LHCN-M2 (cell line): ENCODE results near the gene GFPT1. TPM values are rescaled to one million over a fixed set of nuclear protein-coding genes. Genes with fewer than 3 reads are reported as not detected.

Experiments used
- DNase-seq: peaks from one replicate; pipeline ENCODE4 v3.0.0-alpha.2; 2012; ENCODE audit warnings: low read depth
- total RNA-seq: library from RNA; depleted of rRNA; stranded (reverse); fragments of >200 nt; gene quantifications from 2 replicates; pipeline ENCODE4 v1.2.3, GENCODE V29; 2014; rRNA removed

GFPT1 gene
- total RNA-seq, 1 experiment from 2014 or later = 32.6 TPM

DNA sequence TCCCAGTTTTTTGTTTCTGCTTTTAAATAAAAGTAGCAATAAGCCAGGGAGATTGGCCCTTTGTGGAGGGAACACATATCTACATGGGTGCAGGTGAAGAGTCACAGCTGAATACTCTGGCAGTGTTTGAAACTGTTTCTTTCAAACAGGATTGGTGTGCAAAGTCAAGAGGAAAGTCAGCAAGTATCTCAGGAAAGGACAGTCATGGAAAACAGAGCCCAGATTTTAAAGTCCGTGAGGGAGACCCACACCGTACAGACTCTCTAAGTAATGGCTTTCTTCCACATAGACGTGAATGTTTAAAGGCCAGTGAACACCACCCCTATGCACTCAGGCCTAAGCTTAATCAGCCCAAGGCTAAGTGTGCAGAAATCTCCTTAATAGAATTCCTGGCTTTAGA is 95.3 kb downstream of the GFPT1 start:
- no peak for DNase-seq

DNA sequence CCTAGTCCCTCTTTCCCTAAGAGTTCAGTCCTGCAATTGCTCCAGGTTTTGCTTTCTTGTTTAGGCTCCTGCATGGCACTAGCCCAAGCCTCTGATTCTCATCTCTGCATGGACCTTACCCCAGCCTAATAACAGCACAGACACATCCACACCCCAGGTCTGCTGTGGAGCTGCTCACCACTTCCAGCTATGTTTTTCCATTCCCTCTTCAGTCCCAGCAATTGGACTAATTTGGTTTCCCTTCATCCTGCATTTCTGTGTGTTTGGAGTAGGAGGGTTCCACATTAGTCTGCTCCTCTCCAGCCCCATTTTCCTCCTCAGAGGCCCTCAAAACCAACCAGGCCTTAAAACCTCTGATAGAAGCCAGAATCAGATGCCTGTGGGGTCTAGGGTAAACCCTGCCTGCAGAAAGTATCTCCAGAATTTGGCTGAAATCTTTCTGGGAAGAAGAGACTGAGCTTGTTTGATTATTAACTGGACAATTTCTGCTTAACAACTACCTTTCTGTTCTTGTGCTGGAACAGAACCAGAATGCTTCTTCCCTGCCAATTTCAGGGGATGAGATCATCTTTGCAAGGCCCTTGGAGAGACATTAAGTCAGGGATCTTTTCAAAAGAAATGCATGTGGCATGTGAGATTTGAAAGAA is 95.9 kb downstream of the GFPT1 start:
- DNase-seq = peak; percentile 45

DNA sequence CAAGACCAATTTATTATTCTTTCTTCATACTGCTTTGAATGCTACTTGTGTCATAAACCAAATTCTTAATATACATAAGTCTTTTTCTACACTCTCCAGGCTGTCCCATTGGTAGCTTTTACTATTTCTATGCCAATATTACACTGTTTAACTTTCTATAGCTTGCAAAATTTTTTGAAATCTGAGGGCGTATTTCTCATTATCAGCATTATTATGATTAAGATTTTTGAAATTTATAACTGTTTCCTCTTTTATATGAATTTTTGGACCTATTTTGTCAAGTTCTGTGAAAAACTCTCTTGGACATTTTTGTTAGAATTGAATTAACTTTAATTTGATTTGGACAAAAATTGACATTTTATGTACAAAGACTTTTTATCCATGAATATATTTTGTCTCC is 98.6 kb downstream of the GFPT1 start:
- no peak for DNase-seq

DNA sequence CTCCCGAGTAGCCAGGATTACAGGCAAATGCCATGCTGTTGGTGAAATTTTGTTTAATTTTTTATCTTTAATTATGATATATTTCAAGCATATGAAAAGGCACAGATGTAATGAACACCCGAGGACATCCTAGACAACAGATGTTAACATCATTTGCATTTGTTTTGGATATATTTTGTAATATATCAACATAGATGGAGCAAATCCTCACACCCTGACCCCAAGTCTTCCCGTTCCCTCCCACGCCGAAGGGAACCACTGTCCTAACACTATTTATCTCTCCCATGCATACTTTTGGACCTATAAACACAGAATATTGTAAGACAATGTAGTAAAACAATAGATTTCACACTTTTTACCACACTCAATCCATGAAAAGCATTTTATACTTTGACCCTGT is 99.5 kb downstream of the GFPT1 start:
- DNase-seq = no peak

DNA sequence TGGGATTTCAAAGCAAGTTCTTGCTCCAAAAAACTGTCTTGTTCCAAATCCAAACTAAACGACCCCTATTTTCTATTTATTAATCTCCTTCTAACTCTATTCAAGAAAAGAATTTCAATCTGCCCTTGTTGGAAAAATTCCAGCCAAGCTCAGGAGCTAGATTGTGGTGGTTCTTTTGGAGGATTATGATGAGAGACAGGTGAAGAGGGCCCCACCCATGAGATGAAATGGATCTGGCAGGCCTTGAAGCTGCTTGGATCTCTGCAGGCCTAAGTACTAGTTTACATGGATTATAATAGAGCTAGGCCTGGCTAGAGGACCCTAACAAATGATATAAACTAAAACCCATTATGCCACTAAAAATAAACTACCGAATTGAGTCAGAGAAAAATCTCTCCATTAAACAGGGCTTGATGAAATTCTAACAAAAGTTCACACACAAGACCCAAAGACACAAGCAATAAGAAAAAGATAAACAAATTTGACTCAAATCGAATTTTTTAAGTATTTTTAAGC is 101.6 kb downstream of the GFPT1 start:
- no peak for DNase-seq

DNA sequence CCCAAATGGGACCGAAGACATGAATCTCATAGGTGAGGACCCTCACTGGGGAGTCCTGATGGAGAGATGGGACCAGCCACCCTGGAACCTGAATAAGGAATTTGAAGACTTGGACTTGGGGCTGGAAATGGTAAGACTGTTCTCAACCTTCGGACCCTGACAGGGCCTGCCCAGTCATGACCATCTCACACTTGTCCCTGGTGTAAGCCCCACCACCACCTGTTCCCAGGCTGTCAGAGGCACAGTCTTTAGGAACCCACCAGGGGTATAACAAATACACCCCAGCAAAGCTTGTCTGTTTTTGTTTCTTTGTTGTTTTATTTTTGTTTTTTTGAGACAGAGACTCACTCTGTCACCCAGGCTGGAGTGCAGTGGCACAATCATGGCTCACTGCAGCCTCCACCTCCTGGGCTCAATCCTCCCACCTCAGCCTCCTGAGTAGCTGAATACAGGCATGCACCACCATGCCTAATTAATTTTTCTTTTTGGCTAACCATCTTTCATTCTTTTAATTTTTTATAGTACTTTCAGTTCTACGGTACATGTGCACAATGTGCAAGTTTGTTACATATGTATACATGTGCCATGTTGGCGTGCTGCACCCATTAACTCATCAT is 106.1 kb downstream of the GFPT1 start:
- DNase-seq = no peak

DNA sequence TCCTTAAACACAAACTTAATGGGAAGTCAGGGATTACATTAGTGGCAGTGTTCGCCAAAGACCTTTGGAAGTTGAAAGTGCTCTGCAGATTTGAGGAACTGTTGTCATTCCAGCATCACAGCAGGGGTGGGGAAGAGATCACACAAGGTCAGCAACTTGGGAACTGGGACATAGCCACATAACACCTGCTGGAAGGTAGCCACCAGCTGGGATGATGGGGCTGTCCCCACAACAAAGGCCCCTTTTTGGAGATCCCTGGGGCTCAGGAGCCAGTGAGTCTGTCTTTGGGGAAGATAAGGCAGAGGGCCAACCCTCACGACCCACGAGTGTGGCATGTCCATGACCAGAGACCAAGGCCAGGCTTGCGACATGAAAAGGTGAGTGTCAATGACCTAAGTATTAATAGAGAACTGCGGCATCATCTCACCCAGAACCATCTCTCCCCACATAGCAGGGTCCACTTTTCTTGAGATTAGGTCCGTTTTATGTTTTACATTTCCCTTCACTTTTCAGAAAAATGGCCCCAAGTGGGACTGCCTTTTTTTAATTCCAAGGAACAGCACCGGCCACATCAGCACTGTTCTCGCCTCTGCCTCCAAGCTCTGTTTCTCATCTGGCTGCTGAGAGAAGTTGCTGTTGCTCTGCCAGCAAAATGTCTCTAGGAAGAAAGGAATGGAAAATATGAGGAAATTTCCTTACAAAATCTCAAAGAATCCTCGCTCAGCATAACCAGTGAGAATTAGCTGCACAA is 106.9 kb downstream of the GFPT1 start:
- DNase-seq = no peak

DNA sequence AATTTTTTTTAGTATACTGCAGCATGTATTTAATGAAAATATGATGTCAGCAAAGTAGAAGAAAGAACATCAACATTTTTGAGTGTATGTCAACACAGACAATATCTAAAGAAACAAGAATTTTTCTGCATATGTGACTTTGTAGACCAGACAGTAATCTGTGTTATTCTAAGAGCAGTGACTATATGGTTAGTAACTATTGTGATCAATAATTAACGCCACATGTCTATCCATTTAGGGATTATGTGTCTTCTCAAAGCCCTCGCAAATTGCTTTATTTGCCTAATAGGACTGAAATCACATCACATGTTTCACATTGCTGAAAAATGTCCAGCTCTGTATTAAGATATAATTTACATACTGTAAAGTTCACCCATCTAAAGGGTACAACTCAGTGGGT is 107.8 kb downstream of the GFPT1 start:
- DNase-seq = no peak

DNA sequence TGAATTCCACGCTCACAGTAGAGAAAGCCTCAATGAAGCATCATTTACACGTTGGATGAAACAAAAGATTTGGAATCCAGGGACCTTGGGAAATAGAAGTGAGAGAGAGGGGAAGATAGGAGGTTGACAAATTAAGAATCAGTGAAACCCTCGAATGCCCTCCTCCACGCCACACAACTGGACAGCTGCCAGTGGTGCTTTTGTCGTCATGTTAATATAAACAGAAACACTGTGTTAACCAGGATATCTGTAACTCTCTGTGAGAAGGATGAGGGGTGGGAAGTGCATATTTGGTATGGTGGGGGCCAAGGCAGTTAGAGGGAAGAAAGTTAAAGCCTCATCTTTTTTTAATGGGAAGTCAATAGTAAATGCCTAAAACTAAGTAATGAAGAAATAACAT is 108.7 kb downstream of the GFPT1 start:
- peak; percentile 25 for DNase-seq

DNA sequence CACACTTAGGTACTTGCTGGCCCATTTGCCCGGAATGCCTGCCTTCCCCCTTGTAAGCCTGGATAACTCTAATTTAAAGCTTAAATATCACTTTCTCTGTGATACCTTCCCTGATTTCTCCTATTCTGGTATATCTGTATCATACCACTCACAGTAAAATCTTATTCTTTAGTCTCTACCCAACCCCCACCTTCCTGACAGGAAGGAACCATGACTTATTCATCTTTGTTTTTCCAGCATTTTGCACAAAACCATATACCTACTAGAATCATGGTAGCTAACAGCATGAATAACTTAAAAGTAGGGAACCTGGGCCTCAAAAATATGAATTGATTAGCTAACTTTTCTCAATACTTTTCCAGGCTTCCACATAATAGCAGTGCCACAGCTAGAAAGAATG is 111.5 kb downstream of the GFPT1 start:
- DNase-seq = no peak

DNA sequence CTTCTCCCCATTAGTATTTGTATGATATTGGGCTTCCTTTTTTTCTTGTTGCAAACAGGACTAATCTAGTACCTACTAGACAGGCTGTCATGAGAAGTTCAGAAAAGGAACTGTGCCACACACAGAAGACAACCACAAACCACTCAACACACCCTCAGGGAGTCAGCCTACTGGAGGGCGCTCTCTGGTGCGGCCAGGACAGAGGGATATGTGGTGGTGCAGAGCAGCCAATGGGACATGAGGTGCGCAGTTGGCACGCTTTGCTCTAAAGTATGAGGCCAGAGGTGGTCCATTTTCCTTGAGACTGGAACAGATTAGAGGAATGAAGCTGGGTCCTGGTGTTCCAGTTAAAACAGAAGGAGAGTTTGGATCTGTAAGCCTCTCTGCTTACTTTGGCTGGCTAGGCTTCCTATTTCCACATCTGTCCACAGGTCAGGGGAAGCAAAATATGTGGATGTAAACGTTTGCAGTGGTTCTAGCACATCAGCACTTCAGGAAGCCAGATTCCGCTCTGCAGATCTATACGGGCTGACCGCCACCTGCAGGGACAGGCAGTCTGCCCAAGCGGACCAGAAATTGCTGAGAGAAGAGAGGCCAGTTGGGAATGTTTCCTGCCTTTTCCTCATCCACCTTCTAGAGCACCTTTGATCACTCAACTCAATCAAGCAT is 114.1 kb downstream of the GFPT1 start:
- DNase-seq = no peak

DNA sequence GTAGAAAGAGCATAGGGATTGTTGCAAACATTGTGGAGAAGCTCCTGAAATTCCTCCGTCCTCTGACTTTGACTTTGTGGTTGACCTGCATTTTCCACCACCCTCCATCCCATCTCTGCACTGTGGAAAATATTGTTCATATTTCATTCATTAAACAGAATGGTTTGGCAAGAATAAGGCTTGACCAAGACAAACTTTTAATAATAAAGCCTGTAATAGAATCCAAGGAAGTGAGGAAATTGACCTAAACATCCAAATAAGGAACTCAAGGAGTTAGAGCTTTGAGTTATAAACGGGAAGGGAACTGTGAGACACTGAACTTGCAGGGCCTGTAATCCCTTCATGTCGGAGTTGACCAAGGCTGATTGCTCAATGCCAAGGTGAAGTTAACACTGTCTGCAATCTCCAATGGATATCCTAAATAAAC is 115.2 kb downstream of the GFPT1 start:
- peak; percentile 66 for DNase-seq

Other genes starting within 250 kb of the GFPT1 start
- gene NFU1, start 50.2 kb upstream of the GFPT1 start, total RNA-seq = 34.9 and 48.0 TPM in 2 replicates